Stimulated activated CD4-positive, alpha-beta T cell treated with anti-CD3 and anti-CD28 coated beads, TNF-alpha, amount 100 ng/mL, for 1 hour (primary cell): ENCODE measurements around the gene LIMK1.

ENCODE experiments used
- DNase-seq, 3 donors: peaks; one replicate each; pipeline ENCODE4 v3.0.0-alpha.2; 2020; ENCODE audit warnings: low read depth in 3 of 3, low spot score in 1 of 3

Gene LIMK1

DNA sequence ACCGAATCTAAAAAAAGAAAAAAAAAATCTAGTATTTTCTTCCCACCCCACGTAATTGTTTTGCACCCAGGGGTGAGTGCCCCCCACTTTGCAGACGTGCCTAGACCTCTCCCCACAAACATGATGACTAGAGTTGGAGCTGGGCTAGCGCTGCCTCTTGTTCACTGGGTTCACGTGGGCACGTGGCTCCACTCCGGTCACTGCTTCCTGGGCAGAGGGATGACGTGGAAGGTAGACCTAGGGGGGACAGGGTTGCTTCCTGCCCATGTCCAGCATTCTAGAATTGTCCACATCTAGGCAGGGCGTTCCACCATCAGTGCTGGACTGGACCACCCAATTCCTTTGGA, 861 bp upstream of the LIMK1 start:
- DNase-seq, result no peak

DNA sequence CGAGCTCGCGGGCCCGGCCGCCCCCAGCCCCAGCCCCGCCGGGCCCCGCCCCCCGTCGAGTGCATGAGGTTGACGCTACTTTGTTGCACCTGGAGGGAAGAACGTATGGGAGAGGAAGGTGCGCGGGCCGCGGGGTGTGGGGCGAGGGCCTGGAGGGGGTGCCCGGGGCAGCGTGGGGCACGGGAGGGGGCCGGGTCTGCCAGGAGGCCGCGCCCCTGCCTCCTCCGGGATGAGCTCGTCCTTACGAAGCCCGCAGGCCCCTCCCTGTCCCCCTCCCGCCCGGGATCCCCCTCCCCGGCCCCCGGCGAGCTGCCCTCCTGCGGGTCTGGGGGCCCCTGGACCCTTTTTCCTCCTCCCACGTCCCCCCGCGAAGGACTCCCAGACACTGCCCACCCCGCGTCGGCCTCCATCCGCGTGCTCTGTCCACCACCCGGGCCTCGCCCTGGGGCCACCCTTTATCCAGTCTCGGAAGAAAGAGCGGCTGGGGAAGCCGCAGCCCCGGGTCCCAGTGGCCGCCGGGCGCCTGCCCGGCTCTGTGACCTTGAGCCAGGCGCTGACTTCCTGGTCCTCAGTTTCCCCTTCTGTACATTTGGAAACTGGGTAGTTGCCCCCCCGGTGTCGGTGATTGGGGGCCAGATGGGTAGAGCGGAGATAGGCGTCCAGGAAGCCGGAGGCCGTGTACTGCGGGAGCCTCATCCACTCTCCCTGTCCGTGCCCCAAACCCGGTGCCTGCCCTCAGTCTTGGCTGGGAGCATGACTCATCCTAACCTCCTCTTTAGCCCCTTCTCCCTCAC, 521 bp downstream of the LIMK1 start:
- DNase-seq, result no peak

DNA sequence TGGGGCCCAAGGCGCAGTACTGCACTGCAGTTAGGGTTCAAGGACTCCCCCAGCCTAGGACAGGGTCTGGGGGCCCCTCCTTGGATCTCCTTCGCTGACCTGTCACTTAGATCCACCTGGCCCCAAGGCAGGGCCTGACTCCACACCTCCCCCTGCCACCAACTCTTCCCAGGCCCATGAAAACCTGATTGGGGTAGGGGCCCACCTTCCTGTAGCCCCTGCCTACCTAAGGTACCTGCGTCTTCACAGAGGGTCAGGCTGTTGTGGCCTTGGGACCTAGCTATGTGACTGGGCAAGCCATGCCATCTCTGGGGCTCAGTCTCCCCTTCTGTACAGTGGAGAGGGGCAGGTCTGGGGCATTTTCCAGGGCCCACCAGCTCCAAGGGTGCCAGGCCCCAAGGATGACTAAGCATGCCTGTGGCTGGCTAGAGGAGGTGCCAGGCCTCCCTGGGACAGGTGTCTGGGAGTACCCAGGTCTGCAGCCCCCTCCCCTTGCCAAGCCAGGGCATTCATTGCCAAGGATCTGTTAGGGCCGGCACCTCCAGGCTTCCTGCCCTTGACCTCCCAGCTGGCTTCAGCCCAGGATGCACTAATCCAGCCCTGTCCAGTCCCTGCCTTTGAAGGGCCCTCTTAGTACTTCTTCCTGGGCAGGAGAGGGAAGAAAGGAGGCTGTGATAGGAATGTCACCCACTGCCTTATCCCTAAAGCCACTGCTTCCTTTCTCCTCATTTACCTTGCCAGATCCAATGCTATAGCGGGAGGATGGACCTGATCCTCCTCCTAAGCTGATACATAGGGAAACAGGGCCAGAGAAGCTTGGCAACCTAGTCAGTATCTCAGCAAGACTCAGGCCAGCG, 1.3 kb downstream of the LIMK1 start:
- no peak for DNase-seq

DNA sequence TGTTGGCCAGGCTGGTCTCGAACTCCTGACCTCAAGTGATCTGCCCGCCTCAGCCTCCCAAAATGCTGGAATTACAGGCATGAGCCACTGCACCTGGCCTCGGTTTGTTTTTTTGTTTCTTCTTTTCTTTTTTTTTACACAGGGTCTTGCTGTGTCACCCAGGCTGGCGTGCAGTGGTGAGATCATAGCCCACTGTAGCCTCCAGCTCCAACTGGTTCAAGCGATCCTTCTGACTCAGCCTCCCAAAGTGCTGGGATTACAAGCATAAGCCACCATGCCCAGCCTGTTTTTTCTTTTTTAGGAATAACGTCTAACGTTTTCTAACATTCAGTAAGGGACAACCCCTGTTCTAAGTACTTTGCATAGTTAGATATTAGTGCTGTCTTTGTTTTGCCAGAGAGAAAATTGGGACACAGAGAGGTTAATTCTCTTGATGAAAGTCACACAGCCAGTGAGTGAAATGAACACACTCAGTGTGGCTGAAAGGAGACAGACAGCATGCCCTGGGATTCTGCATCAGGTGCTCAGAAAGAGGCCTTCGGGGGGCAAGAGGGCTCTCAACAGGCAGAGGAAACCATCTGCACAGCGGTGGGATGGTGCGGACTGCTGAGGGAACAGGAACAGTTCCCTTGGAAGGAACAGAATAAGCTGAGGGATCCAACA, 4.3 kb downstream of the LIMK1 start:
- DNase-seq, result no peak

DNA sequence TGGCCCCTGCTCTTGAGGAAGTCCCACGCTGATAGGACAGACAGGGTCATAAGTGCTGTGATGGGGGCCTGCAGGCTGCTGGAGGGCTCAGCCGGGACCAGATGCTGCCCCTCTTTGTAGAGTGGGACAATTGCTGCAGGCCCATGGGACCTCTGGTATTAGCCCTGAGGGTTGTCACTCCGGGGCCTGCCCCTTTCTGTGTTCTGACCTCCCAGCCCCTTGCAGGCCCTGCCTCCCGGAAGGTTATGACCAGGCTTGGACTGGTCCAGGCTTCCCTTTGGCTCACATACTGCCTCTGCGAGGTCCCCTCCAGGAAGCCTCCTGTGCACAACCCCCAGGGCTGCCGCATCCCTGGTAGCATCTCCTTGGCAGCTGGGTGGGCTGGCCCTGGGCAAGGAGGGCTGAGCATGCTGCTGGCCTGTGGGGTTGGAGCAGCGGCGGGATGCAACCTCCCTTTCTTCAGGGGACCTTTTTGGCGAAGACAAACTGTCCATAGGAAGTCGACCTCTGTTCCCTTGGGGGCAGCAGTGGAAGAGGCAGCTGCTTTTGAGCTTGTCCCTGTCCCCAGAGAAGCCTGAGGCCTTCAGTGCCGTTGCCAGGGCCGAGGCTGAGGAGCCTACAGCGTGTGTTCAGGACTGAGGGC, 8.8 kb downstream of the LIMK1 start:
- no peak for DNase-seq

DNA sequence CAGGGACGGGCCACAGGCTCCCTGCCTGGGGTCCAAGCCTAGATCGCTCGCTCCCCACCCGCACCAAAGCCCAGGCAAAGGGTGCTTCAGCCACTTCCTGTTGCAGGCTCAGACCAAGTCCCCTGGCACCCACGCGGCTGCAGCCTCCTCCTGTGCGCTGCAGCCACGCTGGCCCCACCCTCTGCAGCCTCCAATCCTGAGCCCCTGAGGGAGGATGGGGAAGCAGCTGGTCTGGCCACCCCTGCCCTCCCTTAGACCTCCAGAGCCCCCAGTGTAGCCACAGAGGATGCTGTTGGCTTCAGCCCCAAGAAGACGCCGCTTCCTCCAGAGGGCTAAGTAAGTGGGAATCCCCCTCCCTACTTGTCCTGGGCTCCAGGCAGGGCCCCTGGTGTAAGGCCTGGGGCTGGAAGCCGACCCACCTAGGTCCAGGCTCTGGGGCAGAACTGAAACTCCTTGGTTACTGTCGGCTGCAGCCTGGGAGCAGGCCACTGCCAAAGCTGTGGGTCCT, 9.4 kb downstream of the LIMK1 start:
- no peak for DNase-seq

DNA sequence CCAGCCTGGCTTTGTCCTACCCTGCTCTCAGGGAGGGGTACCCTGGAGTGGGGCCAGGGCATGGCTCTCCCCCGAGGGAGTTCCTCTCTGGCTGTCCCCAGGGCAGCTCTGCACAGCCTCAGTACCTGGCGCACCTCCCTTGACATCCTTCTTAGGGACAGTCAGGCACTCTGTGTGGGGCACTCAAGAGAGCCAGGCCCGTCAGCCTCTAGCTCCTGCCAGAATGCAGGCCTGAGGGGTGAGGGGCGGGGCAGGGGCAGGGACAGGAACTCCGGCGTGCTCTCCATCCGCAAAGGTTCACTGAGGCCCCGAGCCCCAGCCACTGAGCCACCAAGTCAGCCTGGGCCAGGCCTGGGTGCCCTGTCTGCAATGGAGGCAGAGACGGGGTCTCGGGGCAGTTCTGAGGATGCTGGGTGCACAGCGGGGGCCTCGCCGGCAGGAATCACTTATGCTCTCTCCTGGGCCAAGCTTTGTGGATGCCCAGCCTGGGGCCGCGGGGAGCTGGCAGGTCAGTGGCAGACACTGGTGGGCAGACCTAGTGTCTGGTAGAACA, 10.1 kb downstream of the LIMK1 start:
- no peak for DNase-seq

DNA sequence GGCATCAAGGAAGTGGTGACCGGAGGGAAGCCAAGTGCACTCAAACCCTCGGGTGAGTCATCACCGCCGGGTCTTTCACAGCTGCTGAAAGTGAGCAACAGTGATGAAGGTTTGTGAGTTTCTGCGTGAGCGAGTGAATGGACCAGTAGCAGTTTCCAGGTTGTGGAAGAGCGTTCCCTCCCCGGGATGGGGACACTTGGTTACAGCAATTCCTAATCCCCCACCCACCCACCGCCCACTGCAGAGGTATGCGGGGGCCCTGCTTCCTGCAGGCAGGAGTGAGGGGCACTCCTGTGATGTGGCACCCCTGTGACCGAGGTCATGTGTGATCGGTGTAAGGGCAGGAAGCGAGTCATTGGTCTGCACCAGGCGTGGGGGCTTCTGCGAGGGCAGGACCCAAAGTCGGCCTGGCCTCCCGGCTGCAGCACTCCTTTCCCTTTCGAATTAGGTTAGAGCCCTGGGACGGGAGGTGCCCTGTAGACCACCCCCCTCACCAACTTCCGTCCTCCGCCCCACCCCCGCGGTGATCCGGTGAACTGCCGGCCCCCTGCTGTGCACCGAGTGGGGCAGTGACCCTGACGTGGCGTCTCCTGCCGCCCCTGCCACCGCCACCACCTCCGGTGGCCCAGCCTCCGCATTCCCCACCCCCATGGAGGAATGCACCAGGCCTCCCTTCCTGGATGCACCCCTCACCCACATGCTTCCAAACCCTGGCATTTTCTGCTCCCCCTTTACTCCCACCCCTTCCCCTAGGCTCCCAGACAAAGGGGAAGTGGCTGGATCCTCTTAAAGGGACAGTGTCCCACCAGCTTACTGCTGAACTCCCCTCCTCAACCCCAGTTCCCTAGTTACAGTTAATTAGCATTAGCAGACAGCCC, 10.9 kb downstream of the LIMK1 start:
- DNase-seq, result peak; percentile 40 to 45 (median 43)

DNA sequence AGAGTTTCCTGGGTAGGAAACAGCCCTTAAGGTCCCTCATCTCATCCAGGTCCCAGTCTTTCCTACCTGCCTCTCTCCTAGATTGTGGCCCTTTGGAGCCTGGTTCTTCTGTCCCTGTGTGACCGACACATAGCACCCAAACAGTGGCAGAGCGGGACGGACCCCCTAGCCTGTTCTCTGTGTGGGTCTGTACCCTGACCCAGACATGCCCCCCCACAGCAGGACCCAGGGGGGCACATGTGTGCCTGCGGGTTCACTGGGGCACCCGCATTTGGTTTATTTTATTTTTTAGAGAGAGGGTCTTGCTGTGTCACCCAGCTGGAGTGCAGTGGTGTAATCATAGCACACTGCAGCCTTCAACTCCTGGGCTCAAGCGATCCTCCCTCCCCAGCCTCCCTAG, 11.5 kb downstream of the LIMK1 start:
- no peak for DNase-seq

DNA sequence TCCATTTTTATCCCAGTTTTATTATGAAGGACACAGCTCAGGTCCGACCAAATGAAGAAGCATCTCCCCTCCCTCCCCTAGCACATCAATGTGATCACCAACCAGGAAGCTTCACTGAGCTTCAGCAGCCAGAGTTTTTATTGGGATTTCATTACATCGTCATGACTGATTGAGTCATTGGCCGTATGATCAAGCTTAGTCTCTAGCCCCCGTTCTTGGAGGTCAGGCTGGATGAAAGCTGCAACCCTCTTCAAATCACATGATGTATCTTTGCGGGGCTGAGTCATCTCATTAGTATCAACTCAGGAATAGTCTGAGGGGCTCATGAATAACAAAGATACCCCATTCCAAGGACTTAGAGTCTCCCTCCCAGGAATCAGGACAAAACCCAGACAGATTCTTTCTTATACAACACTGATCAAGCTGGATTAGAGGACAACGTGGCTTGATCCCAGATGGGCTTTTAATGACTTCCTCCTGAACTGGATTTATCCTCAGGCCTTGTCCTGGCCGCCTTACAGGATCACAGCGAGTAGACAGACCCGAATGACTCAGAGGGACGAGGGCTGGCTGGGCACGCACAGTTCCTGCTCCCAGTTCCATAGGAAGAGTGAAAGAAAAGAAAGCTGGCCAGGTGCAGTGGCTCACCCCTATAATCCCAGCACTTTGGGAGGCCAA, 14.5 kb downstream of the LIMK1 start:
- no peak for DNase-seq

DNA sequence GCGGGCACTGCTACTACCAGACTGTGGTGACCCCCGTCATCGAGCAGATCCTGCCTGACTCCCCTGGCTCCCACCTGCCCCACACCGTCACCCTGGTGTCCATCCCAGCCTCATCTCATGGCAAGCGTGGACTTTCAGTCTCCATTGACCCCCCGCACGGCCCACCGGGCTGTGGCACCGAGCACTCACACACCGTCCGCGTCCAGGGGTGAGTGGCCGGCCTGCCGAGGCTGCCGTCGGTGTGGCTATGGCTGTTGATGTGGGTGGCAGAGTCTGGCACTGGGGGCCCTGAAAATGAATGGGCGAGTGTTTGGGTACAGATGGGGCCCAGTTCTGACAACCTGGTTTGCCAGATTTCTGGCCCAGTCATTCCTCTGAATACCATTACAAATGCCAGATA, 15.4 kb downstream of the LIMK1 start:
- DNase-seq, result no peak

DNA sequence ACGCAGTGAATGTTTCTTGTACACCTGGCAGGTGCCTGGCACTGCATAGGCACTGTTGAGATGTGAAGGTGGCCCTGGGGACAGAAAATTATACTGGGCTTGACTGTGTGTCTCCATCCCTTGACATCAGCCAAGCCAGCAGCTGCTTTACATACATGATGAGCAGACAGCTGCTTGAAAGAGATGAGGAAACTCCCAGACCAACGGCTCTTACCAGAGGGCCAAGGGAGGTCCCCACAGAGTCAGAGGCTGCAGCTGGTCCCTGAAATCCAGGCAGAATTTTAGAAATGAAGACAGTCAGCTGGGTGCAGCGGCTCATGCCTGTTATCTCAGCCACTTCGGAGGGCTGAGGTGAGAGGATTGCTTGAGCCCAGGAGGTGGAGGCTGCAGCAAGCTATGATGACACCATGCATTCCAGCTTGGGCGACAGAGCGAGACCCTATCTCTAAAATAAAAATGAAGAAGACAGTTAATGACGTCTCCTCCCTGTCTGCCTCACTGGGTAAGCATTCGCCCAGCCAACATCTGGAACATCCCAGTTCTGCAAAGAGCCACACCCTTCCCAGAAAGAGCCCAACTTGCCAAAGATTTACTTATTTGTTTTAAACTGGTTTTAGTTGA, 17.6 kb downstream of the LIMK1 start:
- no peak for DNase-seq

DNA sequence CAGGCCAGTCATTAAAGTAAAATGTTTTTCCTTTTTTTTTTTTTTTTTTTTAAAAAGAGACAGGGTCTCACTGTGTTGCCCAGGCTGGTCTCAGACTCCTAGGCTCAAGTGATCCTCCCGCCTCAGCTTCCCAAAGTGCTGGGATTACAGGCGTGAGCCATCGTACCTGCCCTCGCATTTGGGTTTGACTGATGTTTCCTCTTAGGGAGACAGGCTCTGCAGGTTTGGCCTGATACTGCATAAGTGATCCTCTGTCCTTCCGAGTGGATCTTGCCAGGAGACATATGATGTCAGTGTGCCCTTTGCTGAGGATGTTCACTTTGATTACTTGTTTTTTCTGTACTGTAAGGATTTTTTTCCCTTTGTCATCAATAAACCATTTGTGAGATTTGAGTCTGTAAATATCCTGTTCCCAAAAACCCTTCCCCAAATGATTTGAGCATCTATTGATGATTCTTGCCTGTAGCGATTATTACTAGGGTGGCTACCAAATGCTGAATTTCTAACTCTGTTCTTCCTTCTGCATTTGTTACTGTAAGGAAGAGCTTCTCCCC, 19.7 kb downstream of the LIMK1 start:
- no peak for DNase-seq

DNA sequence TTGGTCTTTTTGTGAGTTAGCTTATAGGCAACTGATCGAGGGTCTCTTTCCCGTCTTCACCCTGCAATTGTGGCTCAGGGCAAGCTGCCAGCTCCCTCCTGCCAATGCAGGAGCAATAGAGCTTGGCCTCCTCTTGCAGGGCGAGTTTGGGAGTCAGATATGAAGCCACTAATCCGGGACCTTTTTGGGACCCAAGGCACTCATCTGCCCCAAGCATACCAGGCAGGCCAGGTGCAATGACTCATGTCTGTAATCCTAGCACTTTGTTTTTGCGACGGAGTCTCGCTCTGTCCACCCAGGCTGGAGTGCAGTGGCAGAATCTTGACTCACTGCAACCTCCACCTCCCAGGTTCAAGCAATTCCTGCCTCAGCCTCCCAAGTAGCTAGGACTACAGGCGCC, 21.1 kb downstream of the LIMK1 start:
- DNase-seq, result no peak

DNA sequence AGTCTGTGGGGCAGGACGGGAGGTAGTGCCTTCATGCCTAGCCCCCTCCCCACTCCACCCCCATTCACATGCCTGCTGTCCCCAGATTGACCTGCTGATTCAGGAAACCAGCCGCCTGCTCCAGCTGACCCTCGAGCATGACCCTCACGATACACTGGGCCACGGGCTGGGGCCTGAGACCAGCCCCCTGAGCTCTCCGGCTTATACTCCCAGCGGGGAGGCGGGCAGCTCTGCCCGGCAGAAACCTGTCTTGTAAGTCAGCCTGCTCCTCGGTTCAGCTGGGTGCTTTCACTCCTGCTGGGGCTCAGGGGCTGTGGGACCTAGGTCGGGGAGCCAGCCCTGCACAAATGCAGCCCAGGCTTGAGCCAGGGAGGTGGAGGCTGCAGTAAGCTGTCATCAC, 22.4 kb downstream of the LIMK1 start:
- no peak for DNase-seq

DNA sequence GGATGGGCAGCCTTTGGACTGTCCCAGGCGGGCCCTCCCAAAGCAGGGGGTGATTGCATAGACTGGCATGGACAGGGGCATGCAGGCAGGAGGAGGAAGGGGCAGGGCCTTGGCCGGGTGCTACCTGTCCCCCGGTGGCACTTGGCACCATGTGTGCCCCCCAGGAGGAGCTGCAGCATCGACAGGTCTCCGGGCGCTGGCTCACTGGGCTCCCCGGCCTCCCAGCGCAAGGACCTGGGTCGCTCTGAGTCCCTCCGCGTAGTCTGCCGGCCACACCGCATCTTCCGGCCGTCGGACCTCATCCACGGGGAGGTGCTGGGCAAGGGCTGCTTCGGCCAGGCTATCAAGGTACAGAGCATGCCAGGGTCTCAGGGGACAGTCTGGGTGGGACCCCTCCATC, 23.2 kb downstream of the LIMK1 start:
- DNase-seq, result no peak

DNA sequence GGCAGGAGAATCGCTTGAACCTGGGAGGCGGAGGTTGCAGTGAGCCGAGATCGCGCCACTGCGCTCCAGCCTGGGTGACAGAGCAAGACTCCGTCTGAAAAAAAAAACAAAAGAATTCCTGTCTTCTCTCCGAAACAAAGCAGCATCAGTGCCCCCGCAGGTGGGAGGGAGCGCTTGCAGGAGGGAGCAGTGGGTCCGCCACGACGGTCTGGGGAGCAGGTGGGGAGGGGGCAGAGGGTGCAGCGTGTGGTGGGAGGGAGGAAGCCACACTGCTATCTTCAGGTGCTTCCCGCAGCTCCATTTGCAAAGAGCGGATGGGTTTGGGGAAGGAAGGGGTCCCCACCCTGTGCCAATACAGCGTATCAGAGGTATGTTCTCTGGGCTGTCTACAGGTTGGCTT, 31.7 kb downstream of the LIMK1 start:
- no peak for DNase-seq

DNA sequence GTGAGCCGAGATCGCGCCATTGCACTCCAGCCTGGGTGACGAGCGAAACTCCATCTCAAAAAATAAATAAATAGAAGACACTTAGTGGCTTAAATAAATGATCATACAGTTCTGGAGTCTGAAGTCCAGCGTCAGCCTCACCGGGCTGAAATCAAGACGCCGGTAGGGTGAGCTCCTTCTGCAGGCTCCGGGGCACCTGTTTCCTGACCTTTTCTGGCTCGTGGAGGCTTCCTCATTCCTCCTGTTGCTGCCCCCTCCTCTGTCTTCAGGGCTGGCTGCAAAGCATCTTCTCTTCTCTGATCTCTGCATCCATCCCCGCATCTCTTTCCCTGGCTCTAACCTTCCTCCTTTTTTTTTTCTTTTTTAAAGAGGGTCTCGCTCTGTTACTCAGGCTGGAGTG, 32.8 kb downstream of the LIMK1 start:
- DNase-seq, result no peak

DNA sequence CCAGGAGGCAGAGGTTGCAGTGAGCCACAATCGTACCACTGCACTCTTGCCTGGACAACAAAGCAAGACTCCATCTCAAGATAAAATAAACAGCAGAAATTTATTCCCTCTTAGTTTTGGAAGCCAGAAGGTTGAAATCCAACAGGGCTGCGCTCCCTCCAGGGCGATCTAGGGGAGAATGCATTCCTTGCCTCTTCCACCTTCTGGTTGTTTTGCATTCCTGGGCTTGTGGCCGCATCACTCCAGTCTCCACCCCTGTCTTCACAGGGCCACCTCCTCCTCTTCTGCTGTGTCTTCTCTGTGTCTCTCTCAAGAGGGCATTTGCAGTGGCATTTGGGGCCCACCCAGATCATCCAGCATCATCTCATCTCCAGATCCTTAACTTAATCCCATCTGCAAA, 36.2 kb downstream of the LIMK1 start:
- no peak for DNase-seq
